ENCODE data around the gene GORASP1. TPM values are rescaled to one million over a fixed set of nuclear protein-coding genes. Genes with fewer than 3 reads are reported as not detected.

The GORASP1 gene
- total and polyA plus RNA-seq, 2 of the 8 experiments (the other 6 are each of a cell fraction or from before 2014, with no cell fraction given) = 33.4 to 33.5 TPM

GRCh38 chr3:39099242-39099641 is 8.2 kb downstream of the GORASP1 start:
- WGBS, 2 experiments (ENCODE audit: extremely low coverage in 1 of 2, insufficient coverage in 1 of 2, insufficient read length in 1 of 2, insufficient replicate concordance in 2 of 2, low coverage in 1 of 2, low lambda C conversion rate in 2 of 2, missing lambda C conversion rate in 1 of 2) = 100% methylated on average over 1 of the region's 1 CpG; no CpG with 5 or more reads in 1 of the 2 experiments
- ChIA-PET CTCF (ENCODE audit: partially characterized antibody) (interaction anchor here (7.9 kb wide), 1 partner anchor 191 kb away, joined by 106 read pairs; no protein-coding TSS in a partner anchor), POLR2A (ENCODE audit: partially characterized antibody) (no interaction called here)
- H3K9me3 ChIP-seq (ENCODE audit: insufficient read depth in 2 of 2, low read depth in 1 of 2, low read length in 1 of 2) = no peaks in the 10 kb centered on the region; a peak in 1 of 4 replicates
- H3K27ac ChIP-seq (ENCODE audit: low read depth, low read length) = no peak overlapping the region
- H3K27me3 ChIP-seq (replicated peaks in 1 of 4; ENCODE audit: control insufficient read depth in 3 of 4, extremely low read depth in 1 of 4, insufficient read depth in 3 of 4, low read length in 3 of 4) = peaks cover 0 to 2% (median 0%) of the 10 kb centered on the region in 4 experiments; a peak in 1 of 7 replicates
- H2AK5ac ChIP-seq (ENCODE audit: low read depth, low read length) = no peak overlapping the region
- H4K8ac ChIP-seq (ENCODE audit: extremely low read depth, insufficient read depth, low read length) = no peak overlapping the region
- no peak overlapping the region for H3K18ac ChIP-seq (ENCODE audit: extremely low read depth, low read length)
- no peak overlapping the region for H2BK12ac ChIP-seq (ENCODE audit: low read depth, low read length)
- H3K9ac ChIP-seq (replicated peaks in 1 of 4; ENCODE audit: extremely low read depth in 1 of 4, low read depth in 3 of 4, low read length in 3 of 4) = no peak overlapping the region
- no peak overlapping the region for H4K91ac ChIP-seq (replicated peaks; ENCODE audit: insufficient read length, low read length)
- H4K5ac ChIP-seq (ENCODE audit: insufficient read length, low read depth, low read length) = no peak overlapping the region
- H3K23me2 ChIP-seq (ENCODE audit: low read depth, low read length) = no peaks in the 10 kb centered on the region
- no peak overlapping the region for H3K23ac ChIP-seq (ENCODE audit: insufficient read length)
- H3K4ac ChIP-seq (replicated peaks; ENCODE audit: insufficient read length, low read depth, low read length) = no peak overlapping the region
- no peak overlapping the region for H2BK15ac ChIP-seq (ENCODE audit: low read length)
- no peak overlapping the region for H3K14ac ChIP-seq (ENCODE audit: insufficient read length)
- no peak overlapping the region for H3K56ac ChIP-seq (replicated peaks; ENCODE audit: insufficient read length, low read depth, low read length)
- H2BK20ac ChIP-seq (ENCODE audit: low read length) = no peak overlapping the region
- H3K4me1 ChIP-seq (replicated peaks in 1 of 4; ENCODE audit: control insufficient read depth in 3 of 4, insufficient read depth in 4 of 4, low read length in 3 of 4) = no peaks in the 10 kb centered on the region; a peak in 1 of 7 replicates
- no peak overlapping the region for H3K4me3 ChIP-seq (ENCODE audit: extremely low read depth in 1 of 4, insufficient read depth in 2 of 4, low read depth in 3 of 4, low read length in 4 of 4)
- DNase-seq (ENCODE audit: low read depth in 1 of 2, low spot score in 2 of 2) = no peak
- no peak overlapping the region for H2BK5ac ChIP-seq (ENCODE audit: low read depth, low read length)
- no peaks in the 10 kb centered on the region; the same call in 1 of the 2 replicates for H3K79me1 ChIP-seq (ENCODE audit: low read depth, low read length)
- FAIRE-seq = no peak
- H3K4me2 ChIP-seq (ENCODE audit: insufficient read depth in 1 of 2, low read depth in 2 of 2, low read length in 2 of 2) = no peak overlapping the region
- no peak overlapping the region for H2BK120ac ChIP-seq (replicated peaks; ENCODE audit: low read depth, low read length)
- H3K79me2 ChIP-seq (ENCODE audit: control insufficient read depth in 1 of 2, insufficient read depth in 2 of 2, low read length in 2 of 2) = no peaks in the 10 kb centered on the region
- H2AFZ ChIP-seq (ENCODE audit: low read length) = no peak overlapping the region
- peaks cover 0 to 3% of the 10 kb centered on the region in 2 experiments for H4K20me1 ChIP-seq (replicated peaks in 1 of 2; ENCODE audit: control insufficient read depth in 1 of 2, insufficient read depth in 2 of 2, low read length in 2 of 2)
- TF ChIP-seq JUN (IDR thresholded peaks at IDR 0.05; ENCODE audit: low read depth, low read length) (no peak), CBX5 (IDR thresholded peaks at IDR 0.05; ENCODE audit: low read depth, low read length) (no peak), POLR2A (IDR thresholded peaks at IDR 0.05; ENCODE audit: control extremely low read depth in 1 of 2, low read depth in 2 of 2, low read length in 2 of 2) (no peak; a peak in 1 of 3 replicates), ATF3 (IDR thresholded peaks at IDR 0.05; ENCODE audit: insufficient read depth, low read depth, low read length) (no peak), CEBPB (IDR thresholded peaks at IDR 0.05; ENCODE audit: low read depth, low read length) (no peak), CHD2 (IDR thresholded peaks at IDR 0.05; ENCODE audit: low read length) (no peak), KDM1A (IDR thresholded peaks at IDR 0.05; ENCODE audit: borderline replicate concordance, low read length) (no peak), EP300 (IDR thresholded peaks at IDR 0.05; ENCODE audit: borderline replicate concordance in 1 of 2, low read depth in 2 of 2, low read length in 2 of 2) (no peak), RXRA (IDR thresholded peaks at IDR 0.05; ENCODE audit: insufficient read depth, low read depth, low read length) (no peak), CHD1 (IDR thresholded peaks at IDR 0.05; ENCODE audit: low read depth, low read length) (no peak), SIX5 (IDR thresholded peaks at IDR 0.05; ENCODE audit: low read depth, low read length) (no peak), GABPA (IDR thresholded peaks at IDR 0.05; ENCODE audit: borderline replicate concordance, insufficient read depth, low read length) (no peak), MAX (IDR thresholded peaks at IDR 0.05) (no peak)
- peaks cover 15 to 35% (median 33%) of the 10 kb centered on the region in 4 experiments for H3K36me3 ChIP-seq (ENCODE audit: control insufficient read depth in 2 of 4, insufficient read depth in 4 of 4, low read length in 3 of 4)

Data from H1 (cell line).